ENCODE results near the gene LPAR2.
A peak's percentile ranks its signal among the peaks of the same experiment; 100 is the strongest.
"Not testable (repeated sequence)": the region's sequence is repeated elsewhere in the genome, so short reads cannot be mapped to it uniquely, and the experiment has no call there.

LPAR2 gene

GRCh38 chr19:19627621-19628500 is at the start of gene LPAR2:
TSS of gene LPAR2 (minus strand) at chr19:19628220. CDS start at chr19:19627275, 945 bp downstream.
- DNase-seq, result peak; percentile 10 to 13

- DNase-seq, result no peak
Observed at GRCh38 chr19:19677579-19677978, 49.6 kb upstream of the LPAR2 start.

- DNase-seq, result no peak
Observed at GRCh38 chr19:19674315-19674714, 46.3 kb upstream of the LPAR2 start.

- DNase-seq, result no peak
Observed at GRCh38 chr19:19672816-19673215, 44.8 kb upstream of the LPAR2 start.

- peak; percentile 23 to 45 for DNase-seq
Observed at GRCh38 chr19:19670070-19670551, 42.1 kb upstream of the LPAR2 start.

- DNase-seq, result peak; percentile 92 to 94
Observed at GRCh38 chr19:19668230-19669012, 40.4 kb upstream of the LPAR2 start, which contains the start of gene ZNF101. TSS of gene ZNF101 (plus strand) at chr19:19668839. CDS start at chr19:19668964, 125 bp downstream.

GRCh38 chr19:19665420-19665948 is 37.5 kb upstream of the LPAR2 start:
- DNase-seq, result not testable (repeated sequence)

GRCh38 chr19:19663256-19664120 is 35.5 kb upstream of the LPAR2 start, which contains the start of gene ATP13A1:
TSS of gene ATP13A1 (minus strand) at chr19:19663676. CDS start at chr19:19663666, 10 bp downstream.
- peak; percentile 94 to 97 for DNase-seq

- DNase-seq, result peak in 1 of 2 donors; percentile 25
Observed at GRCh38 chr19:19662871-19663255, 34.8 kb upstream of the LPAR2 start.

GRCh38 chr19:19662344-19662743 is 34.3 kb upstream of the LPAR2 start:
- no peak for DNase-seq

GRCh38 chr19:19661675-19662251 is 33.7 kb upstream of the LPAR2 start:
- peak; percentile 57 to 59 for DNase-seq

GRCh38 chr19:19661141-19661674 is 33.2 kb upstream of the LPAR2 start:
- no peak for DNase-seq

GRCh38 chr19:19659646-19660245 is 31.7 kb upstream of the LPAR2 start:
- DNase-seq, result no peak

GRCh38 chr19:19657397-19657783 is 29.4 kb upstream of the LPAR2 start:
- DNase-seq, result no peak

GRCh38 chr19:19656451-19657396 is 28.7 kb upstream of the LPAR2 start:
- DNase-seq, result no peak

GRCh38 chr19:19655641-19656343 is 27.8 kb upstream of the LPAR2 start:
- DNase-seq, result no peak

GRCh38 chr19:19655051-19655594 is 27.1 kb upstream of the LPAR2 start:
- DNase-seq, result no peak

GRCh38 chr19:19654441-19654840 is 26.4 kb upstream of the LPAR2 start:
- no peak for DNase-seq

Measured in inflammatory macrophage treated with lipopolysaccharide for 1 hour (primary cell).